Measurements from ENCODE around the gene TSC22D1.

The TSC22D1 gene

GRCh38 chr13:44453069-44453468 is 123.1 kb downstream of the TSC22D1 start:
- in situ Hi-C loops (cut with HindIII; ENCODE audit: low sequenced_read_pairs) = loop anchor here (25.0 kb wide), 1 partner anchor 541 kb away; no protein-coding TSS in a partner anchor
- DNase-seq (ENCODE audit: low read depth, low spot score) = no peak

GRCh38 chr13:44452418-44452817 is 123.7 kb downstream of the TSC22D1 start:
- H3K4me3 ChIP-seq (ENCODE audit: low read depth, low read length) = no peak overlapping the region
- TF ChIP-seq CTCF (IDR thresholded peaks at IDR 0.05; ENCODE audit: low read depth, low read length) = no peak
- no peak for DNase-seq (ENCODE audit: low read depth, low spot score)
- in situ Hi-C loops (cut with HindIII; ENCODE audit: low sequenced_read_pairs) = loop anchor here (25.0 kb wide), 1 partner anchor 540 kb away; no protein-coding TSS in a partner anchor

More at GRCh38 chr13:44453069-44453468, 123.1 kb downstream of the TSC22D1 start:
- no peak overlapping the region for H3K4me3 ChIP-seq (ENCODE audit: low read depth, low read length)
- TF ChIP-seq CTCF (IDR thresholded peaks at IDR 0.05; ENCODE audit: low read depth, low read length) = no peak

GRCh38 chr13:44451651-44452050 is 124.5 kb downstream of the TSC22D1 start:
- H3K4me3 ChIP-seq (ENCODE audit: low read depth, low read length) = no peak overlapping the region
- in situ Hi-C loops (cut with HindIII; ENCODE audit: low sequenced_read_pairs) = loop anchor here (25.0 kb wide), 1 partner anchor 539 kb away; no protein-coding TSS in a partner anchor
- no peak for TF ChIP-seq CTCF (IDR thresholded peaks at IDR 0.05; ENCODE audit: low read depth, low read length)
- DNase-seq (ENCODE audit: low read depth, low spot score) = no peak

DNA sequence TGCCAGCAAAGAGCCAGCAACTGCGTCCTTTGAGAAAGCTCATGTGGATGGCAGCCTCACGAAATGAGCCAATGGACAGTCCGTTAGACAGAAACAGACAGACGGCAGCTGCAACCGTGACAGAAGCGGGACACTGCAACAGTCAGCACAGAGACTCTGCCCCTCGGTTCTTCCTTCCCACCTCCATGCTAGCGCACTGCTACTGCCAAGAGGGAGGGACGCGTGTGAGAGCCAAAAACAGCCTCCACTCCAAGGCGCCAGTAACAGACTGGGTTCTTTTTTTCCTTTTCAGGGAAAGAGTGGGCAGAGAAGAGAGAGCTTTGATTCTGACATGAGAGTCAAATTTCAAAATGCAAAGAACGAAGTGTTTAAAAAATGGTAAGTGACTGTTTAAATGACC is 125.0 kb downstream of the TSC22D1 start:
- in situ Hi-C loops (cut with HindIII; ENCODE audit: low sequenced_read_pairs) = loop anchor here (25.0 kb wide), 1 partner anchor 539 kb away; no protein-coding TSS in a partner anchor
- DNase-seq (ENCODE audit: low read depth, low spot score) = no peak
- H3K4me3 ChIP-seq (ENCODE audit: low read depth, low read length) = no peak overlapping the region
- no peak for TF ChIP-seq CTCF (IDR thresholded peaks at IDR 0.05; ENCODE audit: low read depth, low read length)

DNA sequence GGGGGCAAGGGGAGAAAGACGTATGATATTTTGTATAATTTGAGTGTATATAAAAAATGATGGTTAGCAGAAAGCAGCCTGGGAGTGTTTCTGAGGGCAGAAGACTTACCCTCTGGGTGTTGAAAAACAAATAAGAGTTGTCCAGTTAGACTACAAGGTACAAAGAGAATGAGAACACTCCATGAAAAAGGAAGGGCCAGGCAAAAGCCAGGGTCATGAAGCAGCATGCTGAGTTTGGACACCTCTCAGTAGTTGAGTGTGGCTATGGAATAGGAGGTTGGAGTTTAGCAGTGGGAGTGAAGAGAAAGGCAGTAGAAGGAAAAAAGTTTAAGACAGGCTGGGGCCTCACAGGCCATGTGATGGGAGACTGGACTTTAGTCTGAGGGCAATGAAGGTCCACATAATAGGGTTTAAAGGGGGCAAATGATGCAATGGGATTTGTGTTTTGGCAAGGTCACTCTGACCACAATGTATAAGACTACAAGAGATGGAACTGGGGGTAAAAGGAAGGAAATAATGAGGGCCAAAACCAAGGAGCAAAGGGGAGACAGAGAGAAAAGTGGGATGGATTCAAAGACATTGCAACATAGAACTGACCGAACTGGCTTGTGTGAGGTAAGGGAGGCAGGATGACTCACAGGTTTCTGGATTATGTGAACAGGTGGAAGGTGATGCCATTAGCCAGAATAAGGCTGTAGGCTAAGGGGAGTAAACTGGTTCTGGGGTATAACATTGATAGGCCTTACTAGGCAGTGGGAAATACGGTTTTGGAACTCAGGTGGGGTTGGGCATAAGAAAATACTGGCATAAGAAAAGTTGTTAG is 125.9 kb downstream of the TSC22D1 start:
- in situ Hi-C loops (cut with HindIII; ENCODE audit: low sequenced_read_pairs) = loop anchor here (25.0 kb wide), 2 partner anchors 138 to 538 kb away; no protein-coding TSS in a partner anchor
- no peak for TF ChIP-seq CTCF (IDR thresholded peaks at IDR 0.05; ENCODE audit: low read depth, low read length)
- no peak overlapping the region for H3K4me3 ChIP-seq (ENCODE audit: low read depth, low read length)
- DNase-seq (ENCODE audit: low read depth, low spot score) = no peak

- DNase-seq (ENCODE audit: low read depth, low spot score) = no peak
- no peak for TF ChIP-seq CTCF (IDR thresholded peaks at IDR 0.05; ENCODE audit: low read depth, low read length)
- no peak overlapping the region for H3K4me3 ChIP-seq (ENCODE audit: low read depth, low read length)
- in situ Hi-C loops (cut with HindIII; ENCODE audit: low sequenced_read_pairs) = loop anchor here (25.0 kb wide), 1 partner anchor 137 kb away; no protein-coding TSS in a partner anchor
Measured at GRCh38 chr13:44448875-44449274, 127.3 kb downstream of the TSC22D1 start.

Measured in astrocyte of the spinal cord (primary cell).